ENCODE data around the gene PGBD2.

The PGBD2 gene

DNA sequence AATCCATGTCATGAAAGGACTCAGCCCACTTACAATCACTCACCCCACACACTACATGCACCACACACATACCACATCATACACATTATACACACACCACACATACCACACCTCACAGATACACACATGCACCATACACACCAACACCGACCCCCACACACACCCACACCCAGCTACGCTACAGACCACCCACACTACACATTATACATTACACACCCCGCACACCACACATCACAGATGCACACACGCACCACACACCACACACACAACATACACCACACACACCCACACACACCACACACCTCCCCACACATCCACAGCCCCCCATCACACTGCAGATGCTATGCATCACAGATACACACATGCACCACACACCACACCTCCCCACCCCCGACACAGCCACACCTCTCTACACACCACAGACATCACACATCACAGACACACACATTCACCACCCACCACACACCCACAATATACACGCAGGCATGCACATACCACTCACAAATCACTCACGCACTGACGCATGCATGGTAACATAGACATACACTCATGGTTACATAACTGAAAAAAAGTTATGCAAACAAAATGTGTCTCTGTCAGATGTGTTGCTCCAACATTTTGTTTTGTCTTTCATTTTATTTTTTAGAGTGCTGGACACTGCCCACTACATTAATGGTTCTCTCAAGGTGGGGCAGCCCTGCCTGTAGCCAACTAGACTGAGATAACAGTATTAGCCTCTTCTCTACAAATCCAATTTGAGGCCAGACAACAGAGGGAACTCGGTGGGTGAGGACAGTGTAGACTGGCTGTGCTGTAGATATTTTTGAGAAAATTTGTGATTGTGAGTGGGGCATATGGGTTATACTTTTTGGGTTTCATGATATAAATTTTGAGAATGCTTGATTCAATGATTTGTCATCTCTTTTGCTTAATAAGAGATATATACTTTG, 15.2 kb upstream of the PGBD2 start:
- DNase-seq (ENCODE audit: low read depth): no peak
- TF ChIP-seq, protein P1, sequence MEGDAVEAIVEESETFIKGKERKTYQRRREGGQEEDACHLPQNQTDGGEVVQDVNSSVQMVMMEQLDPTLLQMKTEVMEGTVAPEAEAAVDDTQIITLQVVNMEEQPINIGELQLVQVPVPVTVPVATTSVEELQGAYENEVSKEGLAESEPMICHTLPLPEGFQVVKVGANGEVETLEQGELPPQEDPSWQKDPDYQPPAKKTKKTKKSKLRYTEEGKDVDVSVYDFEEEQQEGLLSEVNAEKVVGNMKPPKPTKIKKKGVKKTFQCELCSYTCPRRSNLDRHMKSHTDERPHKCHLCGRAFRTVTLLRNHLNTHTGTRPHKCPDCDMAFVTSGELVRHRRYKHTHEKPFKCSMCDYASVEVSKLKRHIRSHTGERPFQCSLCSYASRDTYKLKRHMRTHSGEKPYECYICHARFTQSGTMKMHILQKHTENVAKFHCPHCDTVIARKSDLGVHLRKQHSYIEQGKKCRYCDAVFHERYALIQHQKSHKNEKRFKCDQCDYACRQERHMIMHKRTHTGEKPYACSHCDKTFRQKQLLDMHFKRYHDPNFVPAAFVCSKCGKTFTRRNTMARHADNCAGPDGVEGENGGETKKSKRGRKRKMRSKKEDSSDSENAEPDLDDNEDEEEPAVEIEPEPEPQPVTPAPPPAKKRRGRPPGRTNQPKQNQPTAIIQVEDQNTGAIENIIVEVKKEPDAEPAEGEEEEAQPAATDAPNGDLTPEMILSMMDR (IDR thresholded peaks at IDR 0.05; ENCODE audit: insufficient read depth, low read depth, low read length, missing control alignments): no peak
- H3K4me3 ChIP-seq (ENCODE audit: low read length): no peak overlapping the region

DNA sequence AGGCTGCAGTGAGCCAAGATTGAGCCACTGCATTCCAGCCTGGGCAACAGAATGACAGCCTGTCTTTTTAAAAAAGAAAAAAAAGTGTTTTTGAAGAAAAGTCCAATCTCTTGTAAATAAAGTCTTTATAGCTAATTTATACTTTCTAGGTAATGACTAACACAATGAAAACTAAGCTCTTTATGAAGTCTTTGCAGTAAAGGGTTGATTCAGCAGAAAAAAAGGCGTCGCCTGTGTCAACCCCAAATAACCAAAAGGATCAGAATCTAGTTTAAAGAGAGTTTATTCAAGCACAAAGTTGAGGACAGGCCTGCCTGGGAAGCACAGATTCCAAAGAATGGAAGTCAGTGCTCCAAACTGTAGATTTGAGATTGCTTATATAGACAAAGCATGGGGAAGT, 14.3 kb upstream of the PGBD2 start:
- no peak overlapping the region for H3K4me3 ChIP-seq (ENCODE audit: low read length)
- TF ChIP-seq, protein P1 (IDR thresholded peaks at IDR 0.05; ENCODE audit: insufficient read depth, low read depth, low read length, missing control alignments): no peak
- no peak for DNase-seq (ENCODE audit: low read depth)

- no peak overlapping the region for H3K4me3 ChIP-seq (ENCODE audit: low read length)
- TF ChIP-seq, protein P1 (IDR thresholded peaks at IDR 0.05; ENCODE audit: insufficient read depth, low read depth, low read length, missing control alignments): no peak
- DNase-seq (ENCODE audit: low read depth): no peak
Observed at GRCh38 chr1:248892590-248892989, 13.4 kb upstream of the PGBD2 start.

GRCh38 chr1:248894837-248895236, 11.2 kb upstream of the PGBD2 start:
- DNase-seq (ENCODE audit: low read depth): no peak

DNA sequence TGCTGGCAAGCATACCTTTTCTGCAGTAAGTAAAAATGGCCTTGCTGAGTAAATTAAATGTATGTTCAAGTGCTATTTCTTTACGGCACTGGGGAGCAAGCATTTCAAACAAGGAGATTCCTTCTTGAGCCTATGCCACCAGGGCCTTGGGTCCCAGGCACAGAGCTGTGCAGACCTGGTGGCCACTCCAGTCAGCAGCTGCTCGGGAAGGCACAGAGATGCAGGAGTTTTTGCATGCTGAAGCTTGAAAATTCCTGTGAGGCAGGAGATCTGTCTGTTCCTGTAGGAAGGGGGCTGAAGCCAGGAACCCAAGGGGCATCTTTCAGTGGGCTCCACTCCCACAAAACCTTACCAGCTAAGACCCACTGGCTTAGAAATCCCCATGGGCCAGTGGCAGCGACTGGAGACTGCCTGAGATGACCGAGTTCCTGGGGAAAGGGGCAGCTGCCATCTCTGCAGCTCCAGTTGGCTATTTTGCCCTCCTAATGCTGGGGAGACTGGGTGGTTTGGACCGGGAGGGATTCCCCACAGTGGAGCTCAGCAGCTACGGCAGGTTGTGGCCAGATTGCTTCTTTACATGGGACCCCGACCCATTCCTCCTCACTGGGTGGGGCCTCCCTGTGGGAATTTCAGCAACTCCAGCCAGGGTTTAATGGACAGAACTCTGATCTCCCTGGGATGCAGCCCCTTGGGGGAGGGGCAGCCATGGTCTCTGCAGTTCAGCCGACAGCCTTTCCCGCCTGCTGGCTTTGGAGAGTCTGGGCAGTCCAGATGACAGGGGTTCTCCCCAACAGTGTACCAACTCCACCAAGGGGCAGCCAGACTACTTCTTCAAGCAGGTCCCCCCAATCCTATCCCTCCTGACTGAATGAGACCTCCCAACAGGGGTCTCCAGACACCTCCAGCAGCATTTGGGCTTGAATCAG, 8.4 kb upstream of the PGBD2 start:
- no peak for DNase-seq (ENCODE audit: low read depth)
- TF ChIP-seq, protein P1 (IDR thresholded peaks at IDR 0.05; ENCODE audit: insufficient read depth, low read depth, low read length, missing control alignments): no peak
- no peak overlapping the region for H3K4me3 ChIP-seq (ENCODE audit: low read length)

More at GRCh38 chr1:248894837-248895236, 11.2 kb upstream of the PGBD2 start:
- no peak overlapping the region for H3K4me3 ChIP-seq (ENCODE audit: low read length)
- TF ChIP-seq, protein P1 (IDR thresholded peaks at IDR 0.05; ENCODE audit: insufficient read depth, low read depth, low read length, missing control alignments): peak; percentile 2

- DNase-seq (ENCODE audit: low read depth): no peak
- H3K4me3 ChIP-seq (ENCODE audit: low read length): no peak overlapping the region
- TF ChIP-seq, protein P1 (IDR thresholded peaks at IDR 0.05; ENCODE audit: insufficient read depth, low read depth, low read length, missing control alignments): no peak
Observed at GRCh38 chr1:248900637-248901036, 5.4 kb upstream of the PGBD2 start.

Measured in epithelial cell of esophagus (primary cell).